Trophoblast cell (in vitro differentiated cells and primary cell): ENCODE measurements around the gene ZNF836.
A peak's percentile ranks its signal among the peaks of the same experiment; 100 is the strongest.

Experiments
- DNase-seq, 2 donors: peaks; one replicate each; pipeline ENCODE4 v3.0.0-alpha.2; 2016
- H2AFZ ChIP-seq: 2 replicates; pipeline ENCODE4 v1.6.1; 2013; ENCODE audit warnings: low read length, moderate library complexity, mild to moderate bottlenecking; ENCODE audit not compliant: insufficient read depth, poor library complexity
- H2AK5ac ChIP-seq: 2 replicates; pipeline ENCODE4 v1.6.1; 2013; ENCODE audit warnings: mild to moderate bottlenecking, low read length
- H2BK120ac ChIP-seq: 2 replicates; pipeline ENCODE4 v1.6.1; 2013; ENCODE audit warnings: low read length, mild to moderate bottlenecking, moderate library complexity; ENCODE audit not compliant: insufficient read depth, poor library complexity
- H2BK12ac ChIP-seq: 2 replicates; pipeline ENCODE4 v1.6.1; 2013; ENCODE audit warnings: mild to moderate bottlenecking, low read length, moderate library complexity
- H2BK5ac ChIP-seq: 2 replicates; pipeline ENCODE4 v1.6.1; 2013; ENCODE audit warnings: low read length, low read depth, moderate library complexity, mild to moderate bottlenecking; ENCODE audit not compliant: poor library complexity
- H3K14ac ChIP-seq: 2 replicates; pipeline ENCODE4 v1.6.1; 2013; ENCODE audit warnings: mild to moderate bottlenecking, low read length
- H3K18ac ChIP-seq: 2 replicates; pipeline ENCODE4 v1.6.1; 2013; ENCODE audit warnings: mild to moderate bottlenecking, low read length
- H3K23ac ChIP-seq: 2 replicates; pipeline ENCODE4 v1.6.1; 2013; ENCODE audit warnings: low read length
- H3K27ac ChIP-seq: 2 replicates; pipeline ENCODE4 v1.5.1; 2013; ENCODE audit warnings: low read depth, mild to moderate bottlenecking, inconsistent platforms, low read length, moderate library complexity
- H3K27me3 ChIP-seq: 2 replicates; pipeline ENCODE4 v1.6.1; 2013; ENCODE audit warnings: inconsistent platforms, mild to moderate bottlenecking, low read length, moderate library complexity; ENCODE audit not compliant: insufficient read depth
- H3K36me3 ChIP-seq, 2 experiments: 1 replicate in 1 of 2; 2 replicates in 1 of 2; pipeline ENCODE4 v1.6.1; 2013; ENCODE audit warnings: low read length in 2 of 2, mild to moderate bottlenecking in 2 of 2, moderate library complexity in 1 of 2; ENCODE audit not compliant: insufficient read depth in 2 of 2, control insufficient read depth in 1 of 2
- H3K4ac ChIP-seq: 2 replicates; pipeline ENCODE4 v1.6.1; 2013; ENCODE audit warnings: low read depth, mild to moderate bottlenecking, low read length, moderate library complexity
- H3K4me1 ChIP-seq, 2 experiments: 1 replicate in 1 of 2; 2 replicates in 1 of 2; pipeline ENCODE4 v1.6.1; 2013; ENCODE audit warnings: low read length in 2 of 2, mild to moderate bottlenecking in 2 of 2, moderate library complexity in 1 of 2; ENCODE audit not compliant: insufficient read depth in 2 of 2, control insufficient read depth in 1 of 2
- H3K4me2 ChIP-seq: 2 replicates; pipeline ENCODE4 v1.6.1; 2013; ENCODE audit warnings: inconsistent platforms, mild to moderate bottlenecking, low read length, moderate library complexity
- H3K4me3 ChIP-seq: 2 replicates; pipeline ENCODE4 v1.5.1; 2013; ENCODE audit warnings: mild to moderate bottlenecking, low read depth, low read length, inconsistent platforms
- H3K79me1 ChIP-seq: one replicate; pipeline ENCODE4 v1.6.1; 2013; ENCODE audit warnings: low read length
- H3K79me2 ChIP-seq: 2 replicates; pipeline ENCODE4 v1.6.1; 2013; ENCODE audit warnings: low read length, mild to moderate bottlenecking; ENCODE audit not compliant: control insufficient read depth, insufficient read depth, poor library complexity
- H3K9ac ChIP-seq: 2 replicates; pipeline ENCODE4 v1.6.1; 2013; ENCODE audit warnings: mild to moderate bottlenecking, low read length
- H3K9me3 ChIP-seq: 2 replicates; pipeline ENCODE4 v1.6.1; 2013; ENCODE audit warnings: low read depth, mild to moderate bottlenecking, control low read depth, inconsistent platforms, low read length; ENCODE audit not compliant: insufficient read depth
- H4K12ac ChIP-seq: 2 replicates; pipeline ENCODE4 v1.6.1; 2013; ENCODE audit warnings: low read depth, mild to moderate bottlenecking, low read length, moderate library complexity
- H4K8ac ChIP-seq: 2 replicates; pipeline ENCODE4 v1.6.1; 2013; ENCODE audit warnings: low read depth, mild to moderate bottlenecking, low read length, moderate library complexity
- H4K91ac ChIP-seq: one replicate; pipeline ENCODE4 v1.6.1; 2013; ENCODE audit warnings: low read depth, mild to moderate bottlenecking, low read length, moderate library complexity
- WGBS: extraction: QIAGEN DNeasy Blood & Tissue Kit; methylation state at CpG from one replicate; pipeline ENCODE4 v1.1.7; 2013; ENCODE audit warnings: missing lambda C conversion rate; ENCODE audit not compliant: insufficient read length, insufficient coverage; ENCODE audit errors: extremely low coverage; 5-methylcytosine and 5-hydroxymethylcytosine counted together

Gene ZNF836

GRCh38 chr19:52191389-52191788 lies 20.0 kb upstream of the ZNF836 start:
- no peak overlapping the region for H3K27ac ChIP-seq

GRCh38 chr19:52190487-52191293 lies 19.3 kb upstream of the ZNF836 start:
- peak overlapping the region; percentile 93 for H4K12ac ChIP-seq
- H2BK5ac ChIP-seq = peak overlapping the region; percentile 92
- no CpG with 5 or more reads among the region's 40 CpGs for WGBS
- H2BK120ac ChIP-seq = peak overlapping the region; percentile 85
- H3K9ac ChIP-seq = peak overlapping the region; percentile 93
- no peak overlapping the region for H3K23ac ChIP-seq
- H3K27me3 ChIP-seq = no peaks in the 10 kb centered on the region
- peaks cover 0 to 9% of the 10 kb centered on the region in 2 experiments for H3K4me1 ChIP-seq
- H3K14ac ChIP-seq = peak overlapping the region; percentile 91
- H3K9me3 ChIP-seq = no peaks in the 10 kb centered on the region
- H3K27ac ChIP-seq = peak overlapping the region; percentile 70
- peak; percentile 30 to 57 for DNase-seq
- H3K4me3 ChIP-seq = peak overlapping the region; percentile 98
- H2AK5ac ChIP-seq = peak overlapping the region; percentile 77
- H3K79me1 ChIP-seq = peaks cover 17% of the 10 kb centered on the region
- H3K18ac ChIP-seq = peak overlapping the region; percentile 91
- peak overlapping the region; percentile 27 for H2AFZ ChIP-seq
- no peak overlapping the region for H2BK12ac ChIP-seq
- peak overlapping the region; percentile 86 for H4K8ac ChIP-seq
- peak overlapping the region; percentile 86 for H3K4me2 ChIP-seq
- peak overlapping the region; percentile 80 for H4K91ac ChIP-seq
- H3K4ac ChIP-seq = peak overlapping the region; percentile 97
- H3K36me3 ChIP-seq = peaks cover 11 to 17% of the 10 kb centered on the region in 2 experiments
- peaks cover 27% of the 10 kb centered on the region for H3K79me2 ChIP-seq

More at GRCh38 chr19:52191389-52191788, 20.0 kb upstream of the ZNF836 start:
- H3K14ac ChIP-seq = no peak overlapping the region
- peak overlapping the region; percentile 35 for H4K12ac ChIP-seq
- no peak overlapping the region for H2BK12ac ChIP-seq
- H3K9ac ChIP-seq = peak overlapping the region; percentile 78
- H2AK5ac ChIP-seq = no peak overlapping the region
- DNase-seq = no peak
- H3K79me1 ChIP-seq = peaks cover 17% of the 10 kb centered on the region
- peaks cover 0 to 9% of the 10 kb centered on the region in 2 experiments for H3K4me1 ChIP-seq
- H3K4me3 ChIP-seq = no peak overlapping the region
- no peak overlapping the region for H3K23ac ChIP-seq
- H3K36me3 ChIP-seq = peaks cover 12 to 21% of the 10 kb centered on the region in 2 experiments
- no CpG with 5 or more reads among the region's 5 CpGs for WGBS
- H4K8ac ChIP-seq = no peak overlapping the region
- no peak overlapping the region for H4K91ac ChIP-seq
- H2BK120ac ChIP-seq = no peak overlapping the region
- peak overlapping the region; percentile 97 for H3K4ac ChIP-seq
- no peak overlapping the region for H2AFZ ChIP-seq
- peak overlapping the region; percentile 86 for H3K4me2 ChIP-seq
- no peaks in the 10 kb centered on the region for H3K27me3 ChIP-seq
- no peaks in the 10 kb centered on the region for H3K9me3 ChIP-seq
- no peak overlapping the region for H3K18ac ChIP-seq
- H3K79me2 ChIP-seq = peaks cover 27% of the 10 kb centered on the region
- no peak overlapping the region for H2BK5ac ChIP-seq

- H3K27ac ChIP-seq = peak within 1 kb of the TSS; percentile 93
- peak within 1 kb of the TSS; percentile 98 for H3K4me3 ChIP-seq
- H2BK12ac ChIP-seq = no peak within 1 kb of the TSS
- peak within 1 kb of the TSS; percentile 77 for H2AK5ac ChIP-seq
- peaks cover 0 to 9% of the 10 kb centered on the region in 2 experiments for H3K4me1 ChIP-seq
- H2BK120ac ChIP-seq = peak within 1 kb of the TSS; percentile 85
- H2AFZ ChIP-seq = peak within 1 kb of the TSS; percentile 35
- peak within 1 kb of the TSS; percentile 80 for H4K91ac ChIP-seq
- H3K36me3 ChIP-seq = peaks cover 5 to 10% of the 10 kb centered on the region in 2 experiments
- H4K8ac ChIP-seq = peak within 1 kb of the TSS; percentile 86
- H3K23ac ChIP-seq = no peak within 1 kb of the TSS
- DNase-seq = peak; percentile 100
- peaks cover 27% of the 10 kb centered on the region for H3K79me2 ChIP-seq
- H3K18ac ChIP-seq = peak within 1 kb of the TSS; percentile 91
- peak within 1 kb of the TSS; percentile 93 for H4K12ac ChIP-seq
- peak within 1 kb of the TSS; percentile 91 for H3K14ac ChIP-seq
- peak within 1 kb of the TSS; percentile 99 for H3K9ac ChIP-seq
- peak within 1 kb of the TSS; percentile 86 for H3K4me2 ChIP-seq
- peaks cover 17% of the 10 kb centered on the region for H3K79me1 ChIP-seq
- H3K9me3 ChIP-seq = no peaks in the 10 kb centered on the region
- H2BK5ac ChIP-seq = peak within 1 kb of the TSS; percentile 92
- no peaks in the 10 kb centered on the region for H3K27me3 ChIP-seq
- H3K4ac ChIP-seq = peak within 1 kb of the TSS; percentile 97
- no CpG with 5 or more reads among the region's 70 CpGs for WGBS
Observed at GRCh38 chr19:52189735-52190486, 18.5 kb upstream of the ZNF836 start, which contains the start of gene PPP2R1A. PPP2R1A (plus strand) TSS chr19:52190052; CDS start chr19:52190097, 45 bp downstream.
